ENCODE results near the gene CHMP3. TPM values are rescaled to one million over a fixed set of nuclear protein-coding genes. Genes with fewer than 3 reads are reported as not detected.

The CHMP3 gene
- total RNA-seq, 1 experiment from 2014 or later: 51.3 TPM

DNA sequence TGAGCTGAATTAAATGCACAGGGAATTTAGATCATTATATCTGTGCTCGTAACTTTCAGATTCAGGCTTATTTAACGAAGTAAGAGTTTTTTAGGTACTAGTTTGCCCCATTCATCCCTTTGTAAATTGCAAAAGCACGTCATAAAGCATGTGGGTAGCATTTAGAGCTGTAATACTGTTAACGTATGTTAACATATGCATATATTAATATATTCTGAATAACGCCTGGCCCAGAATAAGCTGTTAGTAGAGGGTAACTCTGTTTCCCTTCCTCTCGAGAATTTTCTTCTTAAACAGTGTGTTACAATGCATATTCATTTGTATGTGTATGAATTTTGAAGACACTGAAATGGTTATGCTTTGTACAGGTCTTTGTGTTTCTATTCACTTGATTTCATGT is 91.6 kb downstream of the CHMP3 start:
- DNase-seq (ENCODE audit: low read depth): no peak

DNA sequence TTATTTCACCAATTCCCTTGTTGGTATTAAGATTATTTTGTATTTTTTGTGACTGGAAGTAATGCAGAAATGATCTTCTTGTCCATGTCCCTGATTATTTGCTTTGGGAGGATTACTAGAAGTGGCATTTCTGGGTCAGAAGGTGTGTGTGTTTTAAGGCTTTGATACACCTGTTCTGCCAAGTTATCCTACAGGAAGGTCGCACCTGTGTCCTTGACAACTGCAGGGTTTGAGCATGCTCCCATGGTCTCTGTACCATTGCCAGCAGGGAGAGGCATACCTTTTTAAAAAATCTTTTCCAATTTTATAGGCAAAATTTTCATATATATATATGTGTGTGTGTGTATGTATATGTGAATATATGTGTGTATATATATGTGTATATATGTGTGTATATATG is 92.4 kb downstream of the CHMP3 start:
- no peak for DNase-seq (ENCODE audit: low read depth)

DNA sequence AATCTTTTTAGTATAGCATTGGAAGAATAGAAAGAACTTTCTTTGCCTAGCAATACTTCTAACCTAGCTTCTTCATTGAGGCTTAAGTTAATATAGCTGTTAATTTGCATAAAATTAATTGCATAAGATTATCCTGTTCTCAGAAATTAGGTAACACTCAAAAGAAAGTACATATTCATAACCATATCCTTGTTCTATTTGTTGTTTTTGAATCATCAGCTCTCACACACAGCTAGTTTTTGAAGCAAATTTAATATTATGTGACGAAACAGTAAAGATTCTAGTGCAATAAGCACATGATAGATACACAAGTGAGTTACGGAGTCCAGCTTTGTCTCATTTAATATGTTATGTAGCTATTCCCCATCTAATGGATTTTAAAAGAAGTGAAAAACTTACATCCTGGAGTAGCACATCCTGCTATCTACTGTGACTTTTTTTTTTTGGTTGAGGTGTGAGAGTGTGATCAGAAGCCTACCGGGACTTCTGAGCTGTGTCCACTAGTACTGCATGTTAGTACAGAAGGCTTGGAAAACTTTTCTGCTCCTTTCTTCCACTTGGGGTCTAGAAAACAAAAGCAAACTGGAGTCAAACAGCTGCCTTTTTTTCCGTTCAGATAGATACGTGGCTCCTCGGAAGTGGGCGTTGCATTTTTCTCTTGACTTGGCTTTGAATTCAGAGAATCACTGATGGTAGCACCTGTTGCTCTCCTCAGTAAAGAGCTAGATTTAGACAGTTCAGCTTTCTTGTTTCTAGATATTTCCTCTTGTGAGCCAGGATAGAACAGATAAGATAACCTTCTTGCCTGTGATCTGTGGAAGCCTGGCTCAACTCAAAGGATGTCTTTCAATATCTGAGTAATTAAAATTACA is 94.8 kb downstream of the CHMP3 start:
- no peak for DNase-seq (ENCODE audit: low read depth)

DNA sequence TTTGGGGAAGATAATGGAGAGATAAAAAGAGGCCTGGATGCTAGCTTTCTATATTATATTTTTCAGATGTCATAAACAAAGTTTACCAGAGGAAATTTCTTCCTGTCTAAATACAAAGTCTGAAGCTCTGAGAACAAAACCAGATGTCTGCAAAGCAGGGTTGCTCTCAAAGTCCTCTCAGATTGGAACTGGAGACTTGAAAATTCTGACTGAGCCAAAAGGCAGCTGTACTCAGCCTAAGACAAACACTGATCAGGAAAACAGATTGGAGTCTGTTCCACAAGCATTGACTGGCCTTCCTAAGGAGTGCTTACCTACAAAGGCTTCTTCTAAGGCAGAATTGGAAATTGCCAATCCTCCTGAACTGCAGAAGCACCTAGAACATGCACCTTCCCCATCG is 96.9 kb downstream of the CHMP3 start:
- DNase-seq (ENCODE audit: low read depth): no peak

DNA sequence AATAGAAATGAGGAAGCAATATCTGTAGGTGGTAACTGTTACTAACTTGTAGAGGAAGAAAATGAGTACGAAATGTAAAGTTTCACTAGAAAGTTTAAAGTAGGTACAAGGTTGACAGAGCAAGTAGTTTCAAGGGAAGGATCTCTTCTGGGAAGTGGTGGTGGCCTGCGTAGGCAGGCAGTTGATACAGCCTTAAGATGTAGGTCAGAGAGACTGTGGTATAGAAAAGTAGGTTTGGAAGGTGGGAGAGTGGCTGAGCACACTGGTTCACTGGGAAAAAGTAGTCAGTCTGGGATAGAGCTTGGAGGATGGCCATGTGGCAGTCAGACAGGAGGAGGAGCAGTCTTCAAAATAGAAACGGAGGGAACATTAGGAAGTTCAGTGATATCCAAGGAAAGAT is 98.6 kb downstream of the CHMP3 start:
- DNase-seq (ENCODE audit: low read depth): no peak

DNA sequence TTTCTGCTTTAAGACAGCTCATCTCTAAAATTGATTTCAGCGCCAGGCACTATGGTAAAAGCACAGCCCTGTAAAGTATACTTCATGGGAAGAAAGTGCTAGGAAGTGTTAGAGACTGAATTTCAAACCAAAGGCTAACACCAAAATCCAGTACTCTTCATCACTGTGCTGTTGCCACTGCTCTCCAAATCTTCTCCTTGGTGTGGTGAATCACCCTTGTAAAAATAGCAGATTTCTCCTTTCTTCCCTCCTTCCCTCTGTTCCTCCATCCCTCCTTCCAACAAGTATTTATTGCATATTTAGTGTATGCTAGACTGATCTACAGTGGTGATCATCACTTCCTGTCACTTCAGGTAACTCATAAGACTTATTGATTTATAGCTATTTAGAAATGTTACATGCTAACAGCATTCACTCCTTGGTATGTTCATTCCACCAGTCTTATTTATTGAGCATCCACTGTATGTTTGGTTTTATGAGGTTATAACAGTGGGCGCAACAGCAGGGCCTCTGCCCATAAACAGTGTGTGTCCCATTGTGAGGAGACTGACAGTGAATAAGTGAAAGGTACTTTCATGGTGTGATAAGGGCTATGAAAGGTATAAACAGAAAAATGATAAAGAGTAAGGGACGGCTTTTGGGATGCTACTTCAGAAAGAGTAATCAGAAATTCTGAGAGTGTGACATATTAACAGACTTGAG is 102.0 kb downstream of the CHMP3 start:
- DNase-seq (ENCODE audit: low read depth): no peak

DNA sequence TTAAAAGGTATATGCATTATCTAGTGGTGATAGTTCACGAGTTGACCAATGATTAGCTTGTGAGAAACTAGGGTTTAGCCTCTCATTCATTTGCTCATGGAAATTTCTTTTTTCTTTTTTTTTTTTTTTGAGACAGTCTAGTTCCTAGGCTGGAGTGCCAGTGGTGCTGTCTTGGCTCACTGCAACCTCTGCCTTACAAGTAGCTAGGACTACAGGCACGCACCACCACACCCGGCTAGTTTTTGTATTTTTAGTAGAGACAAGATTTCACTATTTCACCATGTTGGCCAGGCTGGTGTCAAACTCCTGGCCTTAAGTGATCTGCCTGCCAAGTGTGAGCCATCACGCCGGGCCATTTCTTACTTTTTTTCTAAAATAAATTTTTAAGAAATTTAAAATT is 108.1 kb downstream of the CHMP3 start:
- DNase-seq (ENCODE audit: low read depth): no peak

DNA sequence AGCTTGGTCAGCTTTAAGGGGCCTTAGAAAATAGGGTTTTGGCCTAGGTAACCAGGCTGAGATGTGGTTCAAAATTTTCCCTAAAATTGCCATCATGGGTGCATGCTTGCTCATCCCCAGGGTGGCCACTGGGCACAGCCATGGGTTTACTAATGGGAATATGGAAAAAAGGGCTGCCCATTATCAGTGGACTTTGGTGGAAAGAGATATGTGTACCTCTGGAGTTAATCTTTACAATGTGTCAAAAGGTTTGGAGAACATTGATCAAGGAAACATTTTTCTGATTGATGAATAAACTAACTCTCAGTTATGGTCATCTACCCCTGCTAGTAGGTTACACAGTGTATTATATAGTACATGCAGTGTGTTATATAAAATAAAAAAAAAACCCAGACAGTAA is 109.0 kb downstream of the CHMP3 start:
- DNase-seq (ENCODE audit: low read depth): no peak

DNA sequence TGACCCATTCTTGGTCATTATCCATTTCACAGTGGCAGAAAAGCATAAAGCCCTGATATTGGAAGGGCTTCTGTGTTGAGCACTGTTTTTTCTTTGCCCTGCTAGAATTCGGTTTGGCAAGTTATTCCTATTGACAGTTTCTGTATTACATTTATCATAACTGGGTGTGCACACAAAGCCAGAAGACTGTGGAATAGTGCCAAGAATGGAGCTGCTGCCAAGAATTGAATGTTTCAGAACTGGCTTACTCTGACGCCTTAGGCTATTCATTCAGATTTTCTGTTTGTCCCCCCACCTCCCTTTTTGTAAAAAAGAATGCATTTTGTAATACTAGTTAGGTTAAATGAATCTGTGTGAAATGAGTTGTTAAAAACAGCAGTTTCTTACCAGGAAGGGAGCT is 109.4 kb downstream of the CHMP3 start:
- DNase-seq (ENCODE audit: low read depth): no peak

Small RNAs within 50 kb of the gene (small RNA-seq; reads per million reads assigned to genes)
- not detected for gene RNU6-640P

Other genes with a start within 250 kb of the CHMP3 start
- gene REEP1, start 225.8 kb downstream of the CHMP3 start, total RNA-seq (2014; rRNA removed; shearing (Covaris generic)): 0.13 TPM in 1 of 2 replicates, not detected in the other
- 13.7 and 14.8 TPM in 2 replicates for gene KDM3A, start 122.1 kb downstream of the CHMP3 start, total RNA-seq (2014; rRNA removed; shearing (Covaris generic))
- 7.0 and 7.3 TPM in 2 replicates for gene RNF103, start 60.4 kb upstream of the CHMP3 start, total RNA-seq (2014; rRNA removed; shearing (Covaris generic))
- gene RMND5A, start 156.8 kb upstream of the CHMP3 start, total RNA-seq (2014; rRNA removed; shearing (Covaris generic)): 32.1 and 42.2 TPM in 2 replicates
- gene CD8A, start 227.5 kb upstream of the CHMP3 start, total RNA-seq (2014; rRNA removed; shearing (Covaris generic)): not detected in 2 replicates

All from HT1080 (cell line).